Islet precursor cell (in vitro differentiated cells): ENCODE data around the gene TM4SF1.
"Not testable (repeated sequence)": the region's sequence is repeated elsewhere in the genome, so short reads cannot be mapped to it uniquely, and the experiment has no call there.

Source experiments
- DNase-seq: peaks from one replicate; pipeline ENCODE4 v3.0.0-alpha.2; 2018

The TM4SF1 gene

DNA sequence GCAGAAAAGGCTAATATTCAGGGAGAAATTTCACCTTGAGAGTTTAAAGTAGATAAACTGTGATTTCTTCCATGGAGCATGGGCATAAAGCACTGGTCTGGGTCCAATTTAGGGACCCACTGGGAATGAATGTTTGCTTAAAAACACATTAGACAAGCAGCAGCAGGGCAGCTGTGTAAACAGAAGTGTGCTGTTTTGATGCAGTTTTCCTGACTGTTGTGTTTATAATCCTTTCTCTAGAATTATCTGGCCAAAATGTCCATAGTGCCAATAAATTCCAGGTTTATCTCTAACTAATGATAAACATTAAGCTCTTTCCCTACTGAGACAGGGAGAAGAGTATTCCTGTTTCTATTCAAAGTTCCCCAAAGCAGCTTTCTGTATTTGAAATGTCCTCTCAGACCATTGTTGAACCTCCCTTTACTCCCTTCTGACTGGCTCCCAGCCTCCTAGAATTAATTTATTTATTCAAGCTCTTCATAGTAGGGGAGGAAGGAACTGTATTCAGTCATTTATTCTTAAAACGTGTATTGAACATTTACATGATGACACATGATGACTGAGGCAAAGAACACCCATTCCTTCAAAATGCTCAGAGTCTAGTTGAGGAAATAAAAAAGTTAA, 37.0 kb downstream of the TM4SF1 start:
- DNase-seq = no peak

DNA sequence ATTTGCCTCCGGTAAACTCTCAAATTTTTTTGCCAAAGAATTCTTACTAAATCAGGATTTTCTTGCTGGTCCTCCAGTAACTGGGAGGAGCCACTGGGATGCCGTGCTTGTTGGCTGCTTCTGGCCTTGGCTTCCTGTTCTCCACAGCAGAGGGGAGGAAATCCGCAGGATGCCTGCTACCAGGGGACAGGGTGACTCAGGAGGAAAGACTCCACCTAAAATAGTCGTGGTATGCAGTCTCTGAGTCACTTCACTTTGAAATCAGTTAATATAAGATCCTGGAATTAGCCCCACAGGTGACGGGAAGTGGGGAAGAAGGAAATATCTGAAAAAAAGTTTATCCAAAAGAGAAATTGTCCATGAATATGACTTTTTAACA, 37.5 kb downstream of the TM4SF1 start:
- DNase-seq = peak; percentile 98

DNA sequence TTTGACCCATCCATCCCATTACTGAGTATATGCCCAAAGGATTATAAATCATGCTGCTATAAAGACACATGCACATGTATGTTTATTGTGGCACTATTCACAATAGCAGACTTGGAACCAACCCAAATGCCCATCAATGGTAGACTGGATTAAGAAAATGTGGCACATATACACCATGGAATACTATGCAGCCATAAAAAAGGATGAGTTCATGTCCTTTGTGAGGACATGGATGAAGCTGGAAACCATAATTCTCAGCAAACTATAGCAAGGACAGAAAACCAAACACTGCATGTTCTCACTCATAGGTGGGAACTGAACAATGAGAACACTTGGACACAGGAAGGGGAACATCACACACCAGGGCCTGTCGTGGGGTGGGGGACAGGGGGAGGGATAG, 40.0 kb downstream of the TM4SF1 start:
- DNase-seq = not testable (repeated sequence)

DNA sequence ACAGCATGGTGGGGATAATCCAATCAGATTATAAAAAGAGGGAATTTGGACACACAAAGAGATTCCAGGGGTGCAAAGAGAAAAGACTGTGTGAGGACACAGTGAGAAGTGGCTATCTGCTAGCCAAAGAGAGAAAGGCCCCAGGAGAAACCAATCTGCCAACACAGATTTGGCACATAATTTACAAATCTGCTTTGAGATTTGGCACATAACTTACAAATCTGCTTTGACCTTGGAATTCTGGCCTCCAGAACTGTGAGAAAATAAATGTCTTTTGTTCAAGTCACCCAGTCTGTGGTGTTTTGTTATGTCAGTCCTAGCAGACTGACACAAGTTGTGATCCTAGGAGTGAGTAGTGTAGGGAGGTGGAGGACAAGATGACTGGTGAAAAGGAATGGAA, 40.5 kb downstream of the TM4SF1 start:
- DNase-seq = no peak

DNA sequence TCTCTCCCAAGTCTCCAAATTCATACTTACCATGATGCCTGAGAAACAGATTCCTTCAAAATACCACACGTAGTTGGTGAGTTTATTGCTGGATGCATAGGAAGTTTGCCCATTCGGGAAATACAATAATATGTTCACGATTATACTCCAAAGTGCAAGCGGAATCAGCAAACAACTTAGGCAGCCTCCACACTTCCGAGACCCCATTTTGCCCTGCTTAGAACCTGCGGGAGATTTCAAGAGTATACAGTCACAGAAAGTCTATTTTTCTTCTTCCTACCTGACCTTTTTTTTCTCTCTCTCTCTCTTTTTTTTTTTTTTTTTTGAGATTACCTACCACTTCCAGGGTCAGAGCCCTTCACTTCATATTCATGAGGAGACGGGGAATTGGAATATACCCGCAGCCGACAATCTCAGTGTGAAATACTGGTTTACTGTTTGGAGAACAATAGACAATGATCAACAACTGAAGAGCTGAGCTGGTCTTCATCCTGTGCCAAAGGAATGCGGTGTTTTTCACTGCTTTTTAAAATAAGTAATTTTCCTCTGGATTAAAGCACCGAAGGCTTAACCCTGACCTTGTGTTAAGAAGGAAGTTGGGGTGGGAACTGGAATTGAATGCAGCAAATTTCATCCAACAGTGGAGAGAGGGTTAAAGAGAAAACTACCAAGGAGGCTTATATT, 44.1 kb downstream of the TM4SF1 start, which contains the start of gene TM4SF18:
Gene TM4SF18, minus strand, starts transcription at position 461 of the 684 bp plus-strand sequence. Its CDS starts 254 bp downstream, at position 207.
- DNase-seq = no peak

DNA sequence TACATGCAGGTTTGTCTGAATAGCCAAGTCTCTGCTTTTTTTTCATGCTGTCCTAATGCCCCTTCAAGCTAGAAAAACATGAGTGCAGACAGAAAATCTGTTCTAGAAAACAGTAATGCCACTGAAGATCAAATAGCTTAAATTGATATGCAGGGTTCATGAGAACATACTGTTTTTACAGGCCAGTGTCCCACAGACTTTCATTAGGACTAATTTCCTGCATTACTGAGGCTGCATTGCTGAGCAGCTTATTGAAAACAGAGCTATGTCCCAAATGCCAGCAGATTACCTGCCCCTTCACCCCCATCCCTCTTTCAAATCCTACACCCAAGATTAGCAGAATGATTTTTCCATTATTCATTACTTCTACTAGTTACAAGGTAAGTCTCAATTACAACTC, 44.7 kb downstream of the TM4SF1 start:
- DNase-seq = no peak

DNA sequence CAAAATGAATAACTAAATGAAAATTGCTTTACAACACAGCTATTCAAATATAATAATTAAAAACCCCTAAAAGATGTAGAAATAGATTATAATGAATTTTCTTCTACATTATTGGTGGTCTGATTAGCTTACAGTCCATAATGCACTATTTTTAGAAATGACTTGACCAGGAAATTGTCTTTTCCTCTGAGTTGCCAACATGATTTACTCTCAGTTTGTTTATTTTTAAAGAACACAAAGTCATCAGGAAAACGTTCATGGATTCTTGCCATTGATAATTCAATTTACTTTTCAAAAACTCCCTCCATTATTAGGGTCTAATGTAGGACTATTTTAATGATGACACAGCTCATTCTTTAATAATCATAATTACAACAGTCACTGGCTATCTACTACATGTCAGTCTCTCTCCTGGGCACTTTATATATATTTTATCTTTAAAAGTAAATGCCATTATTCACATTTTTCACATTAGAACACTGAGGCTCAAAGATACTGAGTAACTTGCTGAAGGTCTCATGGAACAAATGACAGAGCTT, 45.2 kb downstream of the TM4SF1 start:
- no peak for DNase-seq

DNA sequence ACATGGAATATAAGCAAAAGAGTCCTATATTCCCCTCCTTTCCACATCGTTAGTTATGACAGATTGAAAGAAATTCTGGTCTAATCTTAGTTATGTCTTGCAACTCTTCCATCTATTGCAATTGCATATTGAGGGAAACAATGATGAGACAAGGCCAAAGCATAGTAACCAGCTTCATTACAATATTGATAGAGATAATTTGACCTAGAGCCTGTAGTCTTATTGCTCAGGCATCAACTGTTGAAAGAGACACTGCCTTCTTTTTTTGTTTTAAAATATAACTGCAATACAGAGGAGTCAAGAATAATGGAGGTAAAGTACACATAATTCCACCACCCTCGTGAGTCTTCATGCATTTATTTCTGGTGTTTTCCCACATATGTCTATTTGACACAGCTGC, 46.1 kb downstream of the TM4SF1 start:
- no peak for DNase-seq

DNA sequence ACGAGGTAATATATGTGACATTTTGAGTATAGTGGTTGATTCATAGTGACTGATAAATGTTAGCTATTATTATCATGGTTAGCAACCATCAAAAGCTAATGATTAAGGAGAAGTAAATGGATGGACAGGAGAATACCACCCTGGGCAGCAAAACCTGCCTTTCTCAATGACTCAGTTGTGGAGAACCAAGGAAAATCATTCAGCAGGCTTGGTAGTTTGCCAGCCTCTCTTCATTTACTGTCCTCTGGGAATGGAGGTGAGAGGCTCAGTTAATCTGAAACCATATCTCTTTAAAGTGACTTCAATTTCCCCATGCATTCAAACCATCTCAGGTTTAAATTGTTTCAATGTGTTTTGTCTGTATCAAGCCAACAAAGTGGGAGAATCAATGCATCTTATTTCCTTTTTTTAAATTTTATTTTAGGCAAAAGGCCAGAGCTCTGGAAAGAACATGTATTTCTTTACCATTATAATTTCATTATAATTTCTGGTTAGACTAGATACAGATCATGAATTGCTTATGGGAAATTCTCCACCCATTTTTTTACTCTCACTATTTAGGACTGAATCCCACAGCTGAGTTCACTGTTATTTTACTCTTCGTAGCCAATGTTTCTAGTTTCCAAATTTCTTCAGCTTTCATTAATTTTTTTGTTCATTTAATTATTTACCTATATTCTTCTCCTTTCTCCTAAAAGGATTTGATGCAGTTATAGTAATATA, 46.7 kb downstream of the TM4SF1 start:
- DNase-seq = no peak

DNA sequence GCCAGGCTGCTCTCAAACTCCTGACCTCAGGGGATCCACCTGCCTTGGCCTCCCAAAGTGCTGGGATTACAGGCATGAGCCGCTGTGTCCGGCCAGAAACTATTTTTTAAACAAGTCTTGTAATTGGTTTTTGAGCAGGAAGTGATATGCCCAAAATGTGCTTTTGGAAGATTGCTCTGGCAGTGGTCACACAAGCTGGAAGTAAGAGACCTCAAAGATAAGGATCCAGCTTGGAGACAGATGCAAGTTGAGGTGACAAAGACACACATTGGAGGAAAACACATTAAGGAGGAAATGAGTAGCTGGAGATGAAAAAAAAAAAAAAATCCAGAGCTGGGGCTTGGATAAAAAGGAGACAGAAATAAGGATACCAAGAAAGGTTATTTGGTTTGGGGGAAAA, 50.3 kb downstream of the TM4SF1 start:
- DNase-seq = no peak

DNA sequence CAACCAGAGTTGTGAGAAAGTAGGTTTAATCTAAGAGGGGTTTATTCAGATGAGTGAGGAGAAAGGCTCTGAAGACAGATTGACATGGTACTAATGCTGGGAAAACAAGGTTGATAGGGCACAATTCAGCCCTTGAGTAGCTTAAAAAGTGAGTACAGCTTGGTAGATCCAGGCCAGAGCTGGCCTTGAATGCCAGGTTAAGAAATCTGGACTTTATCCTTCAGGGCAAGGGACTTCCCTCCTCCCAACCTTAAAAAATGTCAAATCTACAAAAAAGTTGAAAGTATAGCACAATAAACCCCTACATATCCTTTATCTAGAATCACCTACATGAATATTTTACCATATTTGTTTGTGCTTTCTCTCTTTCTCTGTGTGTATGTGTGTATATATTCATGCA, 51.9 kb downstream of the TM4SF1 start:
- DNase-seq = no peak

DNA sequence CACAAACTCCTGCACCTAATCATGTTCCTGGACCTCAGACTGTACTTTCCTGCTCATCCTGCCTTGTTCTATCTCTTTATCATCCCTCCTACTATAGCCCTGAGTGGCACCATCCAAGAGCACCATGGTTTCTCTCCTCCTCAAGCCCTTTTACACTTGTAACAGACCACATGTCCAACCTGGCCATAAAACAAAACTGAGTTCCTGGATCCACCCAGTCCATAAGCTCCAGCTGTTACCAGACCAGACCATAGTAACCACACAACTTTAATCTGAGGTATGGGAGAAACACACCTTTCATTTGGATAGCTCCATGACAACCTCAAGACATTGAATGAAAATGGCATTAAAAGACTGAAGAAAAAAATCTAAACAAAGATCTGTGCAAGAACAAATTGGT, 53.1 kb downstream of the TM4SF1 start:
- no peak for DNase-seq

DNA sequence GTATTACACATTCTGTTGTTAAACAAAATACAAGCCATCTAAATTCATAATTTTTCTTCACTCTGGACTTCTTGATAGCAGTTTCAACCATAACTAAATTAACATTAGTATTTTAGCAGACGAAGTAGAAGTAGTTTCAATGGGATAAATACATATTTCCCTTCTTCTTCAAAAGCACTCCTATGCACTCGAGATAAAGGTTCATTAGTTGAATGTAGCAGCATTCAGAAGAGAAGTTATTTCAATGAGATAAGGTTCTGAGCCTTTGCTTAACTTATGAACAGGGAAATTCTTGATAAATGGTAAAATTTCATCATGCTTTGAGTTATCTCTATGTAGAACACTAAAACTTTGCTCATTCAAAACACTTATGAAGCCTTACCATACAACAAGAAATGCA, 55.8 kb downstream of the TM4SF1 start:
- no peak for DNase-seq

DNA sequence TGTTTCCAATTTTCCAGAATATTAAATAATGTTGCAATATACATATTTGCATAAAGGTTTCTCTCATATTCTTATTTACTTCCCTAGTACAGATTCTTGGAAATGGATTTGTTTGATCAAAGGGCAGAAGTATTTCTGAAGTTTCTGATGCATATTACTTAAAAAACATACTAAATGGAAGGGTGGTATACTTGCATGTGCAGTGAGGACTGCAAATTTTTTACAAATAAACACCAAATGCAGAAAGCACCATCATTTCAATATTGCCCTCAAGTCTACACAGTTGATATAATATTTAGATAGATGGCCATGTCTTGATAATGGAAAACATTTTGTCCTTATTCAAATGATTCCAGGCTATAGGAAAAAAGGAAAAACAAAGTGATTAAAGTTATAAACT, 56.3 kb downstream of the TM4SF1 start:
- no peak for DNase-seq

DNA sequence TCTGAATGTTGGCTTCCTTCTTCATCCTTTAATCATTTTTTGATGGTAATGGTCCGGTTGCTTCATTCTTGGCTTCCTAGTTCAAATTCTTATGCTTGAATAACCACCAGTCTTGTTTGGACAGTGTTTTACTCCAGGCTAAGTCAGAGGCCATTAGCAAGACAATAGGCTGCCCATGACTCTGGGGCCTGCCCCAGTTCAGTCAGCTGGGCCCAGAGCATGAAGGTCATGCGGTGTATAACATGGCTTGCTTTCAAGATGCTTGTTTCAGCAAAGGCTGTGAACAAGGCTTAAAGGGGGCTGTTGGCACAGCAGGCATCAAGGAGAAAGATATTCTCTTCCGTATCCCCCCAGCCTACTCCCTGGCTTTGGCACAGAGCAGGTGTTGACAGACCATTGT, 57.7 kb downstream of the TM4SF1 start:
- DNase-seq = no peak
